K562 (cell line): ENCODE data around the gene EML3. TPM values are rescaled to one million over a fixed set of nuclear protein-coding genes. Genes with fewer than 3 reads are reported as not detected.

Experiments
- CHCHD3 ChIP-seq: fragments of 250-450 bp; sonication (Bioruptor Pico); IDR thresholded peaks from 2 replicates; pipeline ENCODE4 v2.1.2; 2022; ENCODE audit warnings: mild to moderate bottlenecking
- CREM ChIP-seq: IDR thresholded peaks from 2 replicates; pipeline ENCODE4 v1.6.1; 2014; ENCODE audit warnings: antibody characterized with exemption, low read depth
- DACH1 ChIP-seq: fragments of 450-650 bp; IDR thresholded peaks from 2 replicates; pipeline ENCODE4 v1.6.1; 2018; ENCODE audit not compliant: partially characterized antibody
- DPF2 ChIP-seq: fragments of 450-650 bp; IDR thresholded peaks from 2 replicates; pipeline ENCODE4 v1.6.1; 2016
- EHMT2 ChIP-seq: fragments of 450-650 bp; IDR thresholded peaks from 2 replicates; pipeline ENCODE4 v1.6.1; 2018; ENCODE audit warnings: antibody characterized with exemption
- FOXJ3 ChIP-seq: sonication (generic); formaldehyde crosslinking; IDR thresholded peaks from 2 replicates; pipeline ENCODE4 v1.4.0; 2020; ENCODE audit warnings: mild to moderate bottlenecking, missing genetic modification reagents
- HMGN3 ChIP-seq: IDR thresholded peaks from 2 replicates; pipeline ENCODE4 v1.6.1; 2011; ENCODE audit warnings: borderline replicate concordance, low read depth, mild to moderate bottlenecking, mixed read lengths, low read length; ENCODE audit not compliant: insufficient read length; ENCODE audit errors: extremely low read depth
- KAT8 ChIP-seq: fragments of 450-650 bp; IDR thresholded peaks from 2 replicates; pipeline ENCODE4 v1.6.1; 2016; ENCODE audit warnings: low read depth, mild to moderate bottlenecking
- KDM5B ChIP-seq: fragments of 200-600 bp; sonication (generic); IDR thresholded peaks from 2 replicates; pipeline ENCODE4 v1.6.1; 2012; ENCODE audit warnings: low read depth, mild to moderate bottlenecking, moderate library complexity, low read length, control low read depth, inconsistent platforms; ENCODE audit not compliant: insufficient replicate concordance
- NFRKB ChIP-seq: fragments of 450-650 bp; IDR thresholded peaks from 2 replicates; pipeline ENCODE4 v1.6.1; 2016; ENCODE audit warnings: low read depth
- NR2F6 ChIP-seq: fragments of 450-650 bp; formaldehyde crosslinking; IDR thresholded peaks from 2 replicates; pipeline ENCODE4 v1.4.0; 2020; ENCODE audit warnings: mild to moderate bottlenecking
- PURB ChIP-seq: sonication (generic); formaldehyde crosslinking; IDR thresholded peaks from 2 replicates; pipeline ENCODE4 v1.9.0; 2021; ENCODE audit warnings: low read depth, mild to moderate bottlenecking, missing genetic modification reagents
- RFX1 ChIP-seq: fragments of 450-650 bp; IDR thresholded peaks from 2 replicates; pipeline ENCODE4 v1.6.1; 2016; ENCODE audit warnings: mild to moderate bottlenecking, moderate library complexity
- RUNX1 ChIP-seq: sonication (generic); IDR thresholded peaks from 2 replicates; pipeline ENCODE4 v1.6.1; 2016; ENCODE audit warnings: antibody characterized with exemption, low read depth
- STAG1 ChIP-seq: sonication (generic); formaldehyde crosslinking; IDR thresholded peaks from 2 replicates; pipeline ENCODE4 v1.5.0; 2020; ENCODE audit warnings: missing genetic modification reagents, borderline replicate concordance
- TAF1 ChIP-seq: IDR thresholded peaks from 2 replicates; pipeline ENCODE4 v1.6.1; 2011; ENCODE audit warnings: mild to moderate bottlenecking, low read length, moderate library complexity; ENCODE audit not compliant: insufficient read depth, control insufficient read depth, severe bottlenecking; ENCODE audit errors: extremely low read depth
- TCF7L2 ChIP-seq: fragments of 150-350 bp; IDR thresholded peaks from 2 replicates; pipeline ENCODE4 v1.6.1; 2016; ENCODE audit warnings: low read depth, mild to moderate bottlenecking, low read length, moderate library complexity
- TCFL5 ChIP-seq: fragments of 250-450 bp; sonication (Bioruptor Pico); conservative IDR thresholded peaks from 2 replicates; pipeline ENCODE4 v1.6.1; 2021; ENCODE audit warnings: mild to moderate bottlenecking, moderate library complexity, matching md5 sums
- ZNF668 ChIP-seq: fragments of 250-450 bp; sonication (Bioruptor Pico); IDR thresholded peaks from 2 replicates; pipeline ENCODE4 v1.8.0; 2022; ENCODE audit warnings: mild to moderate bottlenecking, inconsistent platforms
- ZSCAN29 ChIP-seq: fragments of 450-650 bp; IDR thresholded peaks from 2 replicates; pipeline ENCODE4 v1.6.1; 2017
- polyA plus RNA-seq, 8 experiments: library from polyadenylated mRNA; depleted of rRNA in 4 of 8; stranded (reverse) in 5 of 8; unstranded in 3 of 8; fragments of >200 nt; fragmentation: Nextera tagmentation in 2 of 8; fragmentation: Illumina TruSeq in 1 of 8; extraction: Ambion mirVana in 2 of 8; extraction: Trizol in 1 of 8; gene quantifications; 2 replicates each; pipeline versions ENCODE4 v1.2.1 to v1.2.3, GENCODE V29; 2011 to 2014; ENCODE audit warnings: inconsistent platforms in 1 of 8, missing spikeins in 1 of 8
- total RNA-seq, 7 experiments: library from RNA; depleted of rRNA in 6 of 7; stranded (reverse); fragments of >200 nt in 6 of 7; fragmentation: Illumina TruSeq in 2 of 7; extraction: Trizol in 2 of 7; gene quantifications; 2 replicates each; pipeline versions ENCODE4 v1.2.1 to v1.2.3, GENCODE V29; 2011 to 2021; ENCODE audit warnings: low replicate concordance in 1 of 7
- TF ChIP-seq, protein P1 (sequence below): fragments of 450-650 bp; formaldehyde crosslinking; IDR thresholded peaks from 2 replicates; pipeline ENCODE4 v1.4.0; 2020; ENCODE audit warnings: mild to moderate bottlenecking, moderate library complexity
- TF ChIP-seq, protein P2 (sequence below): IDR thresholded peaks from 2 replicates; pipeline ENCODE4 v1.6.1; 2012; ENCODE audit warnings: low read depth, low read length, improper control_type of control experiment, borderline replicate concordance
- TF ChIP-seq, protein P3 (sequence below): fragments of 450-650 bp; IDR thresholded peaks from 2 replicates; pipeline ENCODE4 v1.6.1; 2016; ENCODE audit warnings: missing biosample characterization, missing genetic modification characterization
- TF ChIP-seq, protein P4 (sequence below): fragments of 250-450 bp; sonication (Bioruptor Pico); IDR thresholded peaks from 2 replicates; pipeline ENCODE4 v1.5.0; 2021; ENCODE audit warnings: mild to moderate bottlenecking, moderate library complexity

The EML3 gene
- total and polyA plus RNA-seq, 9 of the 15 experiments (the other 6 are each of a cell fraction or from before 2014, with no cell fraction given): 0.32 to 90.5 (median 26.4) TPM

DNA sequence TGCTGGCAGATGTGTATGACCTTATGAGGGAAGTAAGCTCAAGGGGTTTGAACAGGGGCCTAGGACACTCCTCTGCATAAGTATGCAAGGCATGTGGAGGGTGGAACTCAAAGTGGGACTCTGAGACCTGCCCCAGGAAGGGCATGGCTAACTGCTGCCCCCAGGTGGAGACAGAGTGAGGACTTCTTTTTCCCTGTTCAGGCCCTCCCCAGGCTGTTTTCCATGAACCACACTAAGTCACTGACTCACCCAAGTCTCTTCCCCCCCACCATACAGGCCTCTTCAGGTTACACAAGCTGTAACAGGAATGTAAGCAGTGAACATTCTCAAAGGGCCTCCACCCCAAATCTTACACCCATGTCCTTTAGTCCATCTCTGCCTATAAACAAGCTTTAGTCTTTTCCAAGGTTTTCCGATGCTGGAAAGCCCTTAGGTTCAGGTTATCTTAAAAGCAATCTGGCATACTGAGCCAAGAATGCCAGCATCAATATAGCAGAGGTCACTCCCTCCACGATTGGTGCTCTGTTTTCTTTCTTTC, 51.9 kb downstream of the EML3 start (continued):
- TF ChIP-seq, protein P1, sequence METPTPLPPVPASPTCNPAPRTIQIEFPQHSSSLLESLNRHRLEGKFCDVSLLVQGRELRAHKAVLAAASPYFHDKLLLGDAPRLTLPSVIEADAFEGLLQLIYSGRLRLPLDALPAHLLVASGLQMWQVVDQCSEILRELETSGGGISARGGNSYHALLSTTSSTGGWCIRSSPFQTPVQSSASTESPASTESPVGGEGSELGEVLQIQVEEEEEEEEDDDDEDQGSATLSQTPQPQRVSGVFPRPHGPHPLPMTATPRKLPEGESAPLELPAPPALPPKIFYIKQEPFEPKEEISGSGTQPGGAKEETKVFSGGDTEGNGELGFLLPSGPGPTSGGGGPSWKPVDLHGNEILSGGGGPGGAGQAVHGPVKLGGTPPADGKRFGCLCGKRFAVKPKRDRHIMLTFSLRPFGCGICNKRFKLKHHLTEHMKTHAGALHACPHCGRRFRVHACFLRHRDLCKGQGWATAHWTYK (CRISPR knock-in tag): no peak
- TF ChIP-seq, protein P2, sequence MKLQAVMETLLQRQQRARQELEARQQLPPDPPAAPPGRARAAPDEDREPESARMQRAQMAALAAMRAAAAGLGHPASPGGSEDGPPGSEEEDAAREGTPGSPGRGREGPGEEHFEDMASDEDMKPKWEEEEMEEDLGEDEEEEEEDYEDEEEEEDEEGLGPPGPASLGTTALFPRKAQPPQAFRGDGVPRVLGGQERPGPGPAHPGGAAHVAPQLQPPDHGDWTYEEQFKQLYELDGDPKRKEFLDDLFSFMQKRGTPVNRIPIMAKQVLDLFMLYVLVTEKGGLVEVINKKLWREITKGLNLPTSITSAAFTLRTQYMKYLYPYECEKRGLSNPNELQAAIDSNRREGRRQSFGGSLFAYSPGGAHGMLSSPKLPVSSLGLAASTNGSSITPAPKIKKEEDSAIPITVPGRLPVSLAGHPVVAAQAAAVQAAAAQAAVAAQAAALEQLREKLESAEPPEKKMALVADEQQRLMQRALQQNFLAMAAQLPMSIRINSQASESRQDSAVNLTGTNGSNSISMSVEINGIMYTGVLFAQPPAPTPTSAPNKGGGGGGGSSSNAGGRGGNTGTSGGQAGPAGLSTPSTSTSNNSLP: no peak
- TF ChIP-seq RUNX1 (no peak), TCF7L2 (no peak), NR2F6 (no peak), STAG1 (CRISPR knock-in tag) (peak; percentile 52; the same call in 1 of the 2 replicates), TAF1 (no peak), TCFL5 (CRISPR knock-in tag) (no peak), CHCHD3 (no peak), CREM (peak; percentile 40; the same call in 1 of the 2 replicates), ZNF668 (CRISPR knock-in tag) (no peak), NFRKB (no peak), DPF2 (peak; percentile 63), KAT8 (no peak), KDM5B (no peak), PURB (CRISPR knock-in tag) (no peak), ZSCAN29 (no peak), HMGN3 (no peak), RFX1 (no peak), FOXJ3 (CRISPR knock-in tag) (no peak), EHMT2 (no peak; the same call in 1 of the 2 replicates), DACH1 (no peak)
- TF ChIP-seq, protein P3, sequence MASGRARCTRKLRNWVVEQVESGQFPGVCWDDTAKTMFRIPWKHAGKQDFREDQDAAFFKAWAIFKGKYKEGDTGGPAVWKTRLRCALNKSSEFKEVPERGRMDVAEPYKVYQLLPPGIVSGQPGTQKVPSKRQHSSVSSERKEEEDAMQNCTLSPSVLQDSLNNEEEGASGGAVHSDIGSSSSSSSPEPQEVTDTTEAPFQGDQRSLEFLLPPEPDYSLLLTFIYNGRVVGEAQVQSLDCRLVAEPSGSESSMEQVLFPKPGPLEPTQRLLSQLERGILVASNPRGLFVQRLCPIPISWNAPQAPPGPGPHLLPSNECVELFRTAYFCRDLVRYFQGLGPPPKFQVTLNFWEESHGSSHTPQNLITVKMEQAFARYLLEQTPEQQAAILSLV (tag): no peak
- TF ChIP-seq, protein P4, sequence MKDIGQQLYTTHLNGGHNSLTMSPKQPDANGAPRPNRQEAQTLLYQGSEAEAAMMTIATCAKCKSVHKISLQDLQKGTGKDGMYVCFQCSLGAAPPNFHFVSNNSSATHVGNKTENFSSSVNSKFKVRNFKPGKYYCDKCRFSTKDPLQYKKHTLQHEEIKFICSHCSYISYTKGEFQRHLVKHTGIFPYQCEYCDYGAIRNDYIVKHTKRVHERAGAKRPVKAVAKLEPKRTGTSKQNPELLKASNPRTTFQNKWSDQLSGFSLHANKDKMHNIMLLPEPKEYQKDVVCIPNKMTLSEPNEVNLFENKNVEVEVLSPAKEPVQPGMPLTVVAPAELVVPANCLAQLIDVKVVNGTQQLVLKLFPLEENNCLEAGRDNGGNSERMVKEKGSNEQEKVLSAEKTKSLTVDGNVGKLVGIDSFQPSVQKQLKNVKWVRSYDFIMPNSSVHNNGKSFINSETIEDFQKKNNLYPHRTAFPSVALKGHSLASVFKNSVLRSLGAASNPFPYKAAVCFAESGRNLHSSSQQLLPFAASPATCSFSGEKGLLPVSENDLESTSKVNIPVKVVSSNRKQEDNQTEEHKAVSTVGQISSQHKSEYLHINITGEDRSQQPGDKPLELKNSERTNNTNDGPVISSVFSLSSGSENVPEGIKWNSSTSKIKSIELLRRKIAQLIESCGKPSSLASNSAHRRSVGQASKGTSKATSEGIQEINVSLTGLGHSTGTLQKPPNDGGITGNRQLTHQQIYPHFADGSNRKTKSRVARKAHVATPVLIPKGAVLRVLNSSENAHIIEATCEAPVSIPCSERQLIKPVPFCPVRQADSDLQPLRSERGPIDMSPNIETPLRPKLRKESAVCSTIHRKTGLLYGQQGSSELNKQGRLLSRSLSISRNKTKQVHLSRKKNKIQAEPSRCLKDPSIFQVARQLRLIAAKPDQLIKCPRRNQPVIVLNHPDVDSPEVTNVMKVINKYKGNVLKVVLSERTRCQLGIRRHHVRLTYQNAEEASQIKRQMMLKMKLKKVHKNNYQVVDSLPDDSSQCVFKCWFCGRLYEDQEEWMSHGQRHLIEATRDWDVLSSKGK: no peak
